B cell (primary cell): ENCODE data around the gene PTH1R. TPM values are rescaled to one million over a fixed set of nuclear protein-coding genes. Genes with fewer than 3 reads are reported as not detected.

Experiments
- ATAC-seq: fragments of 200-7000 bp; cut with Tn5 transposase; one replicate; pipeline ENCODE4 v1.10.0; 2021; ENCODE audit warnings: low read depth, mild to moderate bottlenecking, moderate number of reproducible peaks, moderate library complexity
- CTCF ChIA-PET: fragments of 350-600 bp; sonication (Branson Sonifier 250); formaldehyde crosslinking; loops from one replicate; lab custom pipeline; 2021; ENCODE audit warnings: antibody characterized with exemption, inconsistent platforms; lab: Charles Lee
- POLR2A ChIA-PET: fragments of 350-600 bp; sonication (Branson Sonifier 250); formaldehyde crosslinking; loops from one replicate; lab custom pipeline; 2021; ENCODE audit warnings: antibody characterized with exemption; lab: Charles Lee
- DNase-seq: peaks from one replicate; pipeline ENCODE4 v3.0.0; 2013
- H2AFZ ChIP-seq: 2 replicates; pipeline ENCODE4 v1.6.1; 2012; ENCODE audit warnings: mild to moderate bottlenecking, low read depth, low read length; ENCODE audit not compliant: insufficient read depth, poor library complexity, severe bottlenecking
- H3K27ac ChIP-seq, 2 donors: 1 replicate in 1 of 2; 2 replicates in 1 of 2; pipeline ENCODE4 v1.5.1; 2012 to 2013; ENCODE audit warnings: low read length in 2 of 2, mild to moderate bottlenecking in 2 of 2, moderate library complexity in 1 of 2
- H3K27me3 ChIP-seq, 4 experiments: fragments of 200-600 bp in 1 of 4; sonication (generic) in 1 of 4; replicated peaks in 1 of 4; 1 replicate in 2 of 4; 2 replicates in 2 of 4; pipeline versions ENCODE4 v1.6.1 to v1.7.0; 2013 to 2016; ENCODE audit warnings: low read length in 3 of 4, mild to moderate bottlenecking in 2 of 4, mixed read lengths in 1 of 4, moderate library complexity in 1 of 4; ENCODE audit not compliant: insufficient read depth in 4 of 4, control insufficient read depth in 3 of 4; ENCODE audit errors: control extremely low read depth in 1 of 4
- H3K36me3 ChIP-seq, 2 experiments: replicated peaks in 1 of 2; 1 replicate in 1 of 2; 2 replicates in 1 of 2; pipeline versions ENCODE4 v1.6.1 to v1.7.1; 2013; ENCODE audit warnings: low read length in 1 of 2; ENCODE audit not compliant: insufficient read depth in 2 of 2, control insufficient read depth in 1 of 2; ENCODE audit errors: control extremely low read depth in 1 of 2, extremely low read depth in 1 of 2
- H3K4me1 ChIP-seq, 2 donors: fragments of 200-600 bp in 1 of 2; sonication (generic) in 1 of 2; 1 replicate in 1 of 2; 2 replicates in 1 of 2; pipeline versions ENCODE4 v1.5.1 to v1.6.1; 2013 to 2017; ENCODE audit warnings: low read length in 2 of 2; ENCODE audit not compliant: control insufficient read depth in 2 of 2, insufficient read depth in 2 of 2
- H3K4me2 ChIP-seq: replicated peaks from 2 replicates; pipeline ENCODE3; 2012; ENCODE audit warnings: mild to moderate bottlenecking, low read depth, low read length; ENCODE audit not compliant: poor library complexity, severe bottlenecking
- H3K4me3 ChIP-seq, 5 experiments: fragments of 200-600 bp in 1 of 5; sonication (generic) in 1 of 5; 1 replicate in 3 of 5; 2 replicates in 2 of 5; pipeline versions ENCODE4 v1.5.1 to v1.7.0; 2011 to 2016; ENCODE audit warnings: low read length in 4 of 5, mild to moderate bottlenecking in 4 of 5, low read depth in 2 of 5, control low read depth in 1 of 5, moderate library complexity in 1 of 5; ENCODE audit not compliant: insufficient read depth in 1 of 5; ENCODE audit errors: control extremely low read depth in 1 of 5, extremely low read depth in 1 of 5
- H3K79me2 ChIP-seq: fragments of 200-600 bp; sonication (generic); one replicate; pipeline ENCODE4 v1.6.0; 2016; ENCODE audit warnings: low read length; ENCODE audit not compliant: control insufficient read depth, insufficient read depth
- H3K9ac ChIP-seq: fragments of 200-600 bp; sonication (generic); 2 replicates; pipeline ENCODE4 v1.6.1; 2017; ENCODE audit warnings: mild to moderate bottlenecking, low read length, moderate library complexity
- H3K9me3 ChIP-seq, 3 donors: one replicate each; pipeline versions ENCODE4 v1.6.1 to v1.7.1; 2013; ENCODE audit warnings: low read length in 2 of 3; ENCODE audit not compliant: control insufficient read depth in 2 of 3, insufficient read depth in 1 of 3; ENCODE audit errors: control extremely low read depth in 1 of 3
- H4K20me1 ChIP-seq: 2 replicates; pipeline ENCODE4 v1.6.0; 2012; ENCODE audit warnings: mild to moderate bottlenecking, low read length; ENCODE audit not compliant: insufficient read depth, control insufficient read depth, poor library complexity, severe bottlenecking
- H3K27ac Mint-ChIP-seq: one replicate; pipeline ENCODE4 v1.8.0; 2021; ENCODE audit warnings: mixed read lengths
- H3K27me3 Mint-ChIP-seq: one replicate; pipeline ENCODE4 v1.8.0; 2021; ENCODE audit warnings: mixed read lengths
- H3K4me1 Mint-ChIP-seq: one replicate; pipeline ENCODE4 v1.8.0; 2021; ENCODE audit warnings: mixed read lengths
- H3K4me3 Mint-ChIP-seq: one replicate; pipeline ENCODE4 v1.8.0; 2021; ENCODE audit warnings: mixed read lengths
- H3K9me3 Mint-ChIP-seq: one replicate; pipeline ENCODE4 v1.8.0; 2022; ENCODE audit warnings: mixed read lengths; ENCODE audit not compliant: insufficient read depth
- CTCF ChIP-seq: fragments of 200-600 bp; IDR thresholded peaks from one replicate; pipeline ENCODE4 v1.8.0; 2022; ENCODE audit warnings: antibody characterized with exemption, mild to moderate bottlenecking
- EZH2 ChIP-seq: IDR thresholded peaks from 2 replicates; pipeline ENCODE4 v1.6.1; 2012; ENCODE audit warnings: borderline replicate concordance, low read depth, mild to moderate bottlenecking, moderate library complexity, low read length; ENCODE audit not compliant: insufficient read depth, poor library complexity, severe bottlenecking
- WGBS: methylation state at CpG from one replicate; pipeline ENCODE4 v1.1.5; 2013; ENCODE audit warnings: missing lambda C conversion rate; ENCODE audit not compliant: insufficient coverage; 5-methylcytosine and 5-hydroxymethylcytosine counted together
- intact Hi-C: fragments of 100-400 bp; cut with micrococcal nuclease; formaldehyde crosslinking; loops from one replicate; pipeline ENCODE4 v1.10.0; 2022
- polyA plus RNA-seq: library from polyadenylated mRNA; depleted of rRNA; stranded (reverse); fragments of >200 nt; gene quantifications from 2 replicates; pipeline ENCODE4 v1.2.3, GENCODE V29; 2012
- total RNA-seq, 2 donors: library from RNA; stranded (reverse); fragments of 120-200 nt in 1 of 2; gene quantifications; 1 replicate in 1 of 2; 2 replicates in 1 of 2; pipeline versions ENCODE4 v1.2.3 to v1.2.4, GENCODE V29; 2013 to 2022

PTH1R gene
- total and polyA plus RNA-seq, 2 donors (not counting 1 experiment from before 2014, with no cell fraction given): not detected

- ATAC-seq: no peak
- Mint-ChIP-seq H3K9me3 (no peaks in the 10 kb centered on the region), H3K4me3 (no peak overlapping the region), H3K4me1 (peaks cover 17% of the 10 kb centered on the region), H3K27ac (peak overlapping the region; percentile 56), H3K27me3 (peaks cover 24% of the 10 kb centered on the region)
- no peaks in the 10 kb centered on the region for H3K36me3 ChIP-seq
- H4K20me1 ChIP-seq: no peaks in the 10 kb centered on the region
- no peaks in the 10 kb centered on the region for H3K79me2 ChIP-seq
- no peak for TF ChIP-seq CTCF
- no peak for TF ChIP-seq EZH2
- WGBS: 92% methylated on average over 5 of the region's 5 CpGs
- H3K4me3 ChIP-seq: no peak overlapping the region
- ChIA-PET POLR2A (no interaction called here), CTCF (no interaction called here)
- H3K27me3 ChIP-seq: peaks cover 0 to 22% (median 2%) of the 10 kb centered on the region in 4 experiments
- peaks cover 16 to 20% of the 10 kb centered on the region in 2 donors for H3K4me1 ChIP-seq
- no peak overlapping the region for H3K4me2 ChIP-seq
- H3K27ac ChIP-seq: no peak overlapping the region
- H3K9me3 ChIP-seq: no peaks in the 10 kb centered on the region
- no peak overlapping the region for H3K9ac ChIP-seq
- DNase-seq: no peak
- H2AFZ ChIP-seq: no peak overlapping the region
- intact Hi-C loops: no loop called here
Measured at GRCh38 chr3:46870651-46871050, 6.9 kb upstream of the PTH1R start.

GRCh38 chr3:46871222-46871621, 6.3 kb upstream of the PTH1R start:
- WGBS: 98% methylated on average over 7 of the region's 10 CpGs
- ChIA-PET CTCF (interaction anchor here (1.9 kb wide), 1 partner anchor 24 kb away, joined by 6 read pairs; no protein-coding TSS in a partner anchor), POLR2A (no interaction called here)
- H3K9me3 ChIP-seq: no peaks in the 10 kb centered on the region
- H4K20me1 ChIP-seq: no peaks in the 10 kb centered on the region
- TF ChIP-seq EZH2 (no peak), CTCF (no peak)
- DNase-seq (no peak), ATAC-seq (no peak)
- H3K36me3 ChIP-seq: no peaks in the 10 kb centered on the region
- H3K4me2 ChIP-seq: no peak overlapping the region
- Mint-ChIP-seq H3K4me1 (peaks cover 17% of the 10 kb centered on the region), H3K27ac (no peak overlapping the region), H3K4me3 (no peak overlapping the region), H3K9me3 (no peaks in the 10 kb centered on the region), H3K27me3 (peaks cover 24% of the 10 kb centered on the region)
- peaks cover 16 to 20% of the 10 kb centered on the region in 2 donors for H3K4me1 ChIP-seq
- H3K79me2 ChIP-seq: no peaks in the 10 kb centered on the region
- no peak overlapping the region for H3K27ac ChIP-seq
- no peak overlapping the region for H3K9ac ChIP-seq
- intact Hi-C loops: no loop called here
- H2AFZ ChIP-seq: no peak overlapping the region
- peaks cover 0 to 22% (median 2%) of the 10 kb centered on the region in 4 experiments for H3K27me3 ChIP-seq
- no peak overlapping the region for H3K4me3 ChIP-seq
